ENCODE measurements around the gene LPIN3.

DNA sequence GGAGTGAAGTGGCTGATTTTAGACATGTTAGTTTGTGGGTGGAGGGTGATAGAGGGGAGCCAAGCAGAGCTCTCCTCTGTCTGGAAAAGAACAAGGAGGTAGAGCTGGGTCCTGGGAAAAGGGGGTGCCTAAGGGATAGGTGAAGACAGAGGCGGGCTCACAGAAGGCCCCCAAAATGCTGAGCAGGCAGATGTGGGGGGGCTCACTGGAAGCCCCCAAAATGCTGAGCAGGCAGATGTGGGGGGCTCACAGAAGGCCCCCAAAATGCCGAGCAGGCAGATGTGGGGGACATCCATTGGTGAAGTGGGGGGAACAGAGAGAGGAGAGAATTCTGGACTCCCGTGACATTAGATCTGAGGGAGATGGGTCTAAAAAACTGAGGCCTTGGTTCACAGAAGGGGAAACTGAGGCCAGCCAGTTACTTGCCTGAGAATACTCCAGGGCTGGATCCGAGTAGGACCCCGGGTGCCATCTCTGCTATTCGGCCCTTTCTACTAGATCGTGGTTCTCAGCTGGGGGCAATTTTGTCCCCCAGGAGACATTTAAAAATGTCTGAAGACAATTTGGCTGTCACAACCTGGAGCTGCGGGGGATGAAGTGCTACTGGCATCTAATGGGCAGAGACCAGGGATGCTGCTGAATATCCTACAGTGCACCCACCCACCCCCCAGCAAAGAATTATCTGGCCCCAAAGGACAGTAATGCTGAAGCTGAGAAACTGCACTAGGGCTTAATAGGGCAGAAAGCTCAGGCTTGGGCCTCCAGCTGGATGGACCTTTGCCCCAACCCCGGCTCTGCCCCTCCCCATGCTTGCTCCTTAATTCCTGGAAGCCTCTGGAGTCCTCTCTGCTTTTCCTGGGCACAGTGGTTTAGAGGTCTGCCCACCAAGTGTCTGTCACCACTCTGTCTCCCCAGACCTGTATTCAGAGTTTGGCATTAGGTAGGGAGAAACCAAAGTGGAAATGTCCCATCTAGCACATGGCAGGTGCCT is 2.1 kb downstream of the LPIN3 start:
- TF ChIP-seq, protein P1, sequence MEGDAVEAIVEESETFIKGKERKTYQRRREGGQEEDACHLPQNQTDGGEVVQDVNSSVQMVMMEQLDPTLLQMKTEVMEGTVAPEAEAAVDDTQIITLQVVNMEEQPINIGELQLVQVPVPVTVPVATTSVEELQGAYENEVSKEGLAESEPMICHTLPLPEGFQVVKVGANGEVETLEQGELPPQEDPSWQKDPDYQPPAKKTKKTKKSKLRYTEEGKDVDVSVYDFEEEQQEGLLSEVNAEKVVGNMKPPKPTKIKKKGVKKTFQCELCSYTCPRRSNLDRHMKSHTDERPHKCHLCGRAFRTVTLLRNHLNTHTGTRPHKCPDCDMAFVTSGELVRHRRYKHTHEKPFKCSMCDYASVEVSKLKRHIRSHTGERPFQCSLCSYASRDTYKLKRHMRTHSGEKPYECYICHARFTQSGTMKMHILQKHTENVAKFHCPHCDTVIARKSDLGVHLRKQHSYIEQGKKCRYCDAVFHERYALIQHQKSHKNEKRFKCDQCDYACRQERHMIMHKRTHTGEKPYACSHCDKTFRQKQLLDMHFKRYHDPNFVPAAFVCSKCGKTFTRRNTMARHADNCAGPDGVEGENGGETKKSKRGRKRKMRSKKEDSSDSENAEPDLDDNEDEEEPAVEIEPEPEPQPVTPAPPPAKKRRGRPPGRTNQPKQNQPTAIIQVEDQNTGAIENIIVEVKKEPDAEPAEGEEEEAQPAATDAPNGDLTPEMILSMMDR (IDR thresholded peaks at IDR 0.05; ENCODE audit: control extremely low read depth in 1 of 3, insufficient read depth in 1 of 3, low read depth in 1 of 3, low read length in 3 of 3): no peak
- TF ChIP-seq RFX5 (IDR thresholded peaks at IDR 0.05; ENCODE audit: borderline replicate concordance, low read depth, low read length): no peak
- no peak for TF ChIP-seq POLR2A (IDR thresholded peaks at IDR 0.05; ENCODE audit: control extremely low read depth in 1 of 2, low read depth in 2 of 2, low read length in 2 of 2)
- no peak for TF ChIP-seq GABPA (IDR thresholded peaks at IDR 0.05; ENCODE audit: borderline replicate concordance, insufficient read depth, low read length)
- no peak for TF ChIP-seq POLR2AphosphoS5 (IDR thresholded peaks at IDR 0.05; ENCODE audit: low read depth, low read length)
- no peak for TF ChIP-seq CHD2 (IDR thresholded peaks at IDR 0.05; ENCODE audit: low read length)
- TF ChIP-seq TAF1 (IDR thresholded peaks at IDR 0.05; ENCODE audit: low read depth, low read length): no peak

All from H1 (cell line).